Loucy (cell line): ENCODE data around the gene MYL6.

ENCODE experiments used
- H2AFZ ChIP-seq: fragments of 200-600 bp; sonication (generic); 2 replicates; pipeline ENCODE4 v1.6.0; 2016; ENCODE audit warnings: antibody characterized with exemption, mild to moderate bottlenecking, low read length, moderate library complexity
- H3F3A ChIP-seq: fragments of 200-600 bp; 2 replicates; pipeline ENCODE4 v1.6.0; 2016; ENCODE audit warnings: antibody characterized with exemption, low read depth, mild to moderate bottlenecking
- H3K27me3 ChIP-seq: fragments of 200-600 bp; sonication (generic); 2 replicates; pipeline ENCODE4 v1.6.1; 2014; ENCODE audit warnings: low read length, mild to moderate bottlenecking; ENCODE audit not compliant: insufficient read depth, poor library complexity, severe bottlenecking
- H3K36me3 ChIP-seq: fragments of 200-600 bp; sonication (generic); 2 replicates; pipeline ENCODE4 v1.6.1; 2016; ENCODE audit warnings: low read length; ENCODE audit not compliant: insufficient read depth
- H3K4me1 ChIP-seq: fragments of 200-600 bp; sonication (generic); 2 replicates; pipeline ENCODE4 v1.5.1; 2014; ENCODE audit warnings: low read length, mild to moderate bottlenecking; ENCODE audit not compliant: insufficient read depth, poor library complexity, severe bottlenecking
- H3K4me2 ChIP-seq: fragments of 200-600 bp; sonication (generic); 2 replicates; pipeline ENCODE4 v1.6.0; 2014; ENCODE audit warnings: antibody characterized with exemption, low read length, low read depth, mild to moderate bottlenecking; ENCODE audit not compliant: poor library complexity, severe bottlenecking
- H3K4me3 ChIP-seq: fragments of 200-600 bp; sonication (generic); 2 replicates; pipeline ENCODE4 v1.5.1; 2014; ENCODE audit warnings: low read length, mild to moderate bottlenecking, mixed read lengths; ENCODE audit not compliant: poor library complexity, severe bottlenecking
- H3K79me2 ChIP-seq: fragments of 200-600 bp; sonication (generic); 2 replicates; pipeline ENCODE4 v1.6.1; 2014; ENCODE audit warnings: low read length; ENCODE audit not compliant: insufficient read depth
- H3K9ac ChIP-seq: fragments of 200-600 bp; sonication (generic); 2 replicates; pipeline ENCODE4 v1.6.0; 2014; ENCODE audit warnings: mild to moderate bottlenecking, low read depth, low read length, moderate library complexity; ENCODE audit not compliant: poor library complexity, severe bottlenecking
- H3K9me2 ChIP-seq: fragments of 200-600 bp; sonication (generic); replicated peaks from 2 replicates; pipeline ENCODE4 v1.6.1; 2016; ENCODE audit warnings: low read depth, low read length, mixed read lengths
- H3K9me3 ChIP-seq: fragments of 200-600 bp; sonication (generic); 2 replicates; pipeline ENCODE4 v1.6.1; 2014; ENCODE audit warnings: mild to moderate bottlenecking, antibody characterized with exemption, low read length, low read depth; ENCODE audit not compliant: insufficient read depth
- H4K20me1 ChIP-seq: fragments of 200-600 bp; sonication (generic); 2 replicates; pipeline ENCODE4 v1.6.0; 2014; ENCODE audit warnings: antibody characterized with exemption, low read length, mild to moderate bottlenecking; ENCODE audit not compliant: insufficient read depth, poor library complexity, severe bottlenecking
- EZH2phosphoT487 ChIP-seq: fragments of 200-600 bp; IDR thresholded peaks from 2 replicates; pipeline ENCODE4 v1.6.1; 2018; ENCODE audit warnings: antibody characterized with exemption, mild to moderate bottlenecking, moderate library complexity, borderline replicate concordance
- TF ChIP-seq, protein P1 (sequence below): fragments of 200-600 bp; sonication (generic); conservative IDR thresholded peaks from 2 replicates; pipeline ENCODE4 v1.5.1; 2014; ENCODE audit warnings: mild to moderate bottlenecking, antibody characterized with exemption, low read length

MYL6 gene

DNA sequence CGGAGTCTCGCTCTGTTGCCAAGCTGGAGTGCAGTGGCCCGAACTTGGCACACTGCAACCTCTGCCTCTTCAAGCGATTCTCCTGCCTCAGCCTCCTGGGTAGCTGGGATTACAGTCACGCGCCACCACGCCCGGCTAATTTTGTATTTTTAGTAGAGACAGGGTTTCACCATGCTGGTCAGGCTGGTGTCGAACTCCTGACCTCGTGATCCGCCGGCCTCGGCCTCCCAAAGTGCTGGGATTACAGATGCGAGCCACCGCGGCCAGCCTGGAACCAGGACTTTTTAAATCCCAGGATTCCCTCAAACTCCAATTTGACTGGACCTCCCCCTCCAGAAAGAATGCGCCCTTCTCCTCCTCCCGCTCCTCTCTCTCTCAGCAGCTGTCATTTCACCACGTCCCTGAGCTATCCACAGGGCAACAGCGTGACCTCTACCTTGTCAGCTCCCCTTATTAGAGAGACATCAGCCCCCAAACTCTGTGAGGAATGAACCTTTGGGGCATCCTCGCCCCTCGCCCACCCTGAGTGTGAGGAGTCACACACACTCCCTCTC is 28.1 kb upstream of the MYL6 start:
- H3K9me2 ChIP-seq = no peaks in the 10 kb centered on the region
- no peak overlapping the region for H2AFZ ChIP-seq
- peak overlapping the region; percentile 94 for H3K4me2 ChIP-seq
- H3K79me2 ChIP-seq = peaks cover 46% of the 10 kb centered on the region
- TF ChIP-seq, protein P1, sequence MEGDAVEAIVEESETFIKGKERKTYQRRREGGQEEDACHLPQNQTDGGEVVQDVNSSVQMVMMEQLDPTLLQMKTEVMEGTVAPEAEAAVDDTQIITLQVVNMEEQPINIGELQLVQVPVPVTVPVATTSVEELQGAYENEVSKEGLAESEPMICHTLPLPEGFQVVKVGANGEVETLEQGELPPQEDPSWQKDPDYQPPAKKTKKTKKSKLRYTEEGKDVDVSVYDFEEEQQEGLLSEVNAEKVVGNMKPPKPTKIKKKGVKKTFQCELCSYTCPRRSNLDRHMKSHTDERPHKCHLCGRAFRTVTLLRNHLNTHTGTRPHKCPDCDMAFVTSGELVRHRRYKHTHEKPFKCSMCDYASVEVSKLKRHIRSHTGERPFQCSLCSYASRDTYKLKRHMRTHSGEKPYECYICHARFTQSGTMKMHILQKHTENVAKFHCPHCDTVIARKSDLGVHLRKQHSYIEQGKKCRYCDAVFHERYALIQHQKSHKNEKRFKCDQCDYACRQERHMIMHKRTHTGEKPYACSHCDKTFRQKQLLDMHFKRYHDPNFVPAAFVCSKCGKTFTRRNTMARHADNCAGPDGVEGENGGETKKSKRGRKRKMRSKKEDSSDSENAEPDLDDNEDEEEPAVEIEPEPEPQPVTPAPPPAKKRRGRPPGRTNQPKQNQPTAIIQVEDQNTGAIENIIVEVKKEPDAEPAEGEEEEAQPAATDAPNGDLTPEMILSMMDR = no peak
- TF ChIP-seq EZH2phosphoT487 = no peak
- H3F3A ChIP-seq = peaks cover 7% of the 10 kb centered on the region
- peak overlapping the region; percentile 86 for H3K9ac ChIP-seq
- H3K27me3 ChIP-seq = no peaks in the 10 kb centered on the region
- H3K4me1 ChIP-seq = peaks cover 49% of the 10 kb centered on the region
- H4K20me1 ChIP-seq = peaks cover 5% of the 10 kb centered on the region
- H3K36me3 ChIP-seq = peaks cover 33% of the 10 kb centered on the region; the same call in 1 of the 2 replicates
- H3K9me3 ChIP-seq = no peaks in the 10 kb centered on the region
- H3K4me3 ChIP-seq = peak overlapping the region; percentile 87

- H4K20me1 ChIP-seq = peaks cover 5% of the 10 kb centered on the region
- peaks cover 42% of the 10 kb centered on the region for H3K79me2 ChIP-seq
- peak overlapping the region; percentile 94 for H3K4me2 ChIP-seq
- peaks cover 7% of the 10 kb centered on the region for H3F3A ChIP-seq
- no peak overlapping the region for H2AFZ ChIP-seq
- H3K9ac ChIP-seq = peak overlapping the region; percentile 86
- no peaks in the 10 kb centered on the region for H3K9me3 ChIP-seq
- peaks cover 41% of the 10 kb centered on the region for H3K4me1 ChIP-seq
- H3K27me3 ChIP-seq = no peaks in the 10 kb centered on the region
- H3K36me3 ChIP-seq = peaks cover 33% of the 10 kb centered on the region; the same call in 1 of the 2 replicates
- no peak for TF ChIP-seq EZH2phosphoT487
- TF ChIP-seq, protein P1 = no peak
- H3K4me3 ChIP-seq = peak overlapping the region; percentile 87
- H3K9me2 ChIP-seq = no peaks in the 10 kb centered on the region
Observed at GRCh38 chr12:56130876-56131275, 27.3 kb upstream of the MYL6 start.

DNA sequence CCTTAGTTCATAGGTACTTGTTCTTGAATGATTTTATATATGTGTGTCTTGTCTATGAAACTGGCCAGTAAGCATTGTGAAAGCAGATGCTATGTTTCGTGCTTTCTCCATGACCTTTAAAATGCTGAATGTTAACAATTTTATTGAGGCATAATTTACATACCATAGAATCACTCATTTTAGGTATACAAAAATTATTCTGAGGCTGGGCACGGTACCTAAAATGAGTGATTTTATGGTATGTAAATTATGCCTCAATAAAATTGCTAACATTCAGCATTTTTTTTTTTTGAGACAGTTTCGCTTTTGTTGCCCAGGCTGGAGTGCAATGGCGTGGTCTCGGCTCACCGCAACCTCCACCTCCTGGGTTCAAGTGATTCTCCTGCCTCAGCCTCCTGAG is 23.3 kb upstream of the MYL6 start:
- Histone ChIP-seq H4K20me1 (no peaks in the 10 kb centered on the region), H3K4me2 (no peak overlapping the region), H3K79me2 (peaks cover 27% of the 10 kb centered on the region), H3K9me3 (no peaks in the 10 kb centered on the region), H2AFZ (no peak overlapping the region), H3F3A (peaks cover 7% of the 10 kb centered on the region), H3K27me3 (no peaks in the 10 kb centered on the region), H3K4me3 (no peak overlapping the region), H3K9me2 (no peaks in the 10 kb centered on the region), H3K36me3 (peaks cover 58% of the 10 kb centered on the region; the same call in 1 of the 2 replicates), H3K4me1 (peaks cover 35% of the 10 kb centered on the region), H3K9ac (no peak overlapping the region)
- TF ChIP-seq, protein P1 = no peak
- TF ChIP-seq EZH2phosphoT487 = no peak
